Ishikawa (cell line): Measurements from ENCODE around the gene FAM170B.

Experiments used
- CEBPB ChIP-seq: IDR thresholded peaks from 2 replicates; pipeline ENCODE4 v1.6.1; 2012
- EGR1 ChIP-seq: IDR thresholded peaks from 2 replicates; pipeline ENCODE4 v1.6.1; 2012
- EP300 ChIP-seq: IDR thresholded peaks from 2 replicates; pipeline ENCODE4 v1.6.1; 2012; ENCODE audit warnings: borderline replicate concordance
- RAD21 ChIP-seq: IDR thresholded peaks from 2 replicates; pipeline ENCODE4 v1.6.1; 2012; ENCODE audit warnings: low read depth

DNA sequence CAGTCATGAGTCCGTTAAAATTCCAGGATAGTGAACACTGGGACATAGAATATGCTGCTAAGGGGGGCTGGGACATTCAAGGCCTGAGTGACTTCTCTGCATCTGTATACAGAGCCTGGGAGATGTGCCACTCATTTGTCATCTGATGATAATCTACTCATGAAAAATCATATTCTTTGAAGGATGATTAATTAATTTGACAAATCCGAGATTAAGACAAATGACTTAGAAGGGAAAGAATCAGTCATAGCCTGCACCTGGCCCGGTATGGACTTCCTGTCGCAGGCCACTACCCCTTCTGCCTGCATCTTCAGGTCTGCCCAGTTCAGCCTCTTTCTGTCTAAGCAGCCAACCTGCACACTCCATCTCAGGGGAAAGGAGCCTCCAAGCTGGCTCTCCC, 18.8 kb upstream of the FAM170B start:
- TF ChIP-seq EP300: no peak
- TF ChIP-seq RAD21: no peak
- no peak for TF ChIP-seq CEBPB
- TF ChIP-seq EGR1: no peak
